K562 (cell line): Measurements from ENCODE around the gene VWA1. TPM values are rescaled to one million over a fixed set of nuclear protein-coding genes. Genes with fewer than 3 reads are reported as not detected.
A peak's percentile ranks its signal among the peaks of the same experiment; 100 is the strongest.

Experiments used
- BMI1 ChIP-seq: fragments of 150-350 bp; IDR thresholded peaks from 2 replicates; pipeline ENCODE4 v1.6.1; 2014; ENCODE audit warnings: low read length
- FUS ChIP-seq: fragments of 200-400 bp; formaldehyde crosslinking; optimal IDR thresholded peaks from 2 replicates; pipeline ENCODE3; 2017; ENCODE audit warnings: low read depth, low read length
- HDAC3 ChIP-seq: fragments of 450-650 bp; IDR thresholded peaks from 2 replicates; pipeline ENCODE4 v1.6.1; 2018; ENCODE audit warnings: borderline replicate concordance, mild to moderate bottlenecking, moderate library complexity; ENCODE audit not compliant: partially characterized antibody
- HMG20B ChIP-seq: fragments of 250-450 bp; sonication (Bioruptor Pico); IDR thresholded peaks from 2 replicates; pipeline ENCODE4 v1.5.0; 2021; ENCODE audit warnings: mild to moderate bottlenecking
- IRF9 ChIP-seq: fragments of 450-650 bp; IDR thresholded peaks from 2 replicates; pipeline ENCODE4 v1.6.1; 2016; ENCODE audit warnings: missing biosample characterization, missing genetic modification characterization
- KLF1 ChIP-seq: fragments of 450-650 bp; IDR thresholded peaks from 2 replicates; pipeline ENCODE4 v1.6.1; 2016; ENCODE audit warnings: missing genetic modification characterization, missing compliant biosample characterization
- RREB1 ChIP-seq: fragments of 250-450 bp; sonication (Bioruptor Pico); IDR thresholded peaks from 2 replicates; pipeline ENCODE4 v1.4.0; 2020
- THAP7 ChIP-seq: fragments of 250-450 bp; sonication (Bioruptor Pico); IDR thresholded peaks from 2 replicates; pipeline ENCODE4 v1.5.0; 2021
- ZBTB11 ChIP-seq, 3 experiments: fragments of 200-800 bp in 1 of 3; fragments of 250-450 bp in 1 of 3; fragments of 450-650 bp in 1 of 3; sonication (Bioruptor Pico) in 1 of 3; sonication (Bioruptor generic) in 1 of 3; formaldehyde crosslinking in 1 of 3; IDR thresholded peaks; 2 replicates each; pipeline versions ENCODE4 v1.6.1 to v1.8.0; 2016 to 2022; ENCODE audit warnings: mild to moderate bottlenecking in 2 of 3, missing genetic modification characterization in 2 of 3, missing compliant biosample characterization in 1 of 3, moderate library complexity in 1 of 3
- ZBTB12 ChIP-seq: fragments of 250-450 bp; sonication (Bioruptor Pico); IDR thresholded peaks from 2 replicates; pipeline ENCODE4 v1.4.0; 2020
- ZNF175 ChIP-seq: fragments of 200-800 bp; sonication (Bioruptor generic); IDR thresholded peaks from 2 replicates; pipeline ENCODE4 v1.6.1; 2016; ENCODE audit warnings: low read depth, mild to moderate bottlenecking, missing genetic modification characterization, missing compliant biosample characterization
- ZNF197 ChIP-seq: fragments of 200-800 bp; sonication (Bioruptor generic); IDR thresholded peaks from 2 replicates; pipeline ENCODE4 v1.6.1; 2016; ENCODE audit warnings: low read depth, missing genetic modification characterization, missing compliant biosample characterization
- ZNF354B ChIP-seq: fragments of 250-450 bp; sonication (Bioruptor Pico); IDR thresholded peaks from 2 replicates; pipeline ENCODE4 v1.4.0; 2020
- ZNF583 ChIP-seq: fragments of 250-450 bp; sonication (Bioruptor Pico); IDR thresholded peaks from 2 replicates; pipeline ENCODE4 v1.4.0; 2020
- polyA plus RNA-seq, 8 experiments: library from polyadenylated mRNA; depleted of rRNA in 4 of 8; stranded (reverse) in 5 of 8; unstranded in 3 of 8; fragments of >200 nt; fragmentation: Nextera tagmentation in 2 of 8; fragmentation: Illumina TruSeq in 1 of 8; extraction: Ambion mirVana in 2 of 8; extraction: Trizol in 1 of 8; gene quantifications; 2 replicates each; pipeline versions ENCODE4 v1.2.1 to v1.2.3, GENCODE V29; 2011 to 2014; ENCODE audit warnings: inconsistent platforms in 1 of 8, missing spikeins in 1 of 8
- total RNA-seq, 7 experiments: library from RNA; depleted of rRNA in 6 of 7; stranded (reverse); fragments of >200 nt in 6 of 7; fragmentation: Illumina TruSeq in 2 of 7; extraction: Trizol in 2 of 7; gene quantifications; 2 replicates each; pipeline versions ENCODE4 v1.2.1 to v1.2.3, GENCODE V29; 2011 to 2021; ENCODE audit warnings: low replicate concordance in 1 of 7

Gene VWA1
- total and polyA plus RNA-seq, 9 of the 15 experiments (the other 6 are each of a cell fraction or from before 2014, with no cell fraction given), result 0.01 to 6.4 (median 0.85) TPM

GRCh38 chr1:1422465-1423244, 12.8 kb upstream of the VWA1 start (continued):
- peak; percentile 79 for TF ChIP-seq KLF1 (tag)
- TF ChIP-seq BMI1, result peak; percentile 82
- TF ChIP-seq ZBTB12 (CRISPR knock-in tag), result peak; percentile 74
- TF ChIP-seq HDAC3, result no peak
- TF ChIP-seq FUS, result no peak
- TF ChIP-seq ZBTB11 (CRISPR knock-in tag; IDR thresholded peaks at IDR 0.05), result no peak
- TF ChIP-seq THAP7 (CRISPR knock-in tag), result no peak
- TF ChIP-seq HMG20B, result no peak
- peak; percentile 71 for TF ChIP-seq IRF9
- TF ChIP-seq RREB1 (CRISPR knock-in tag), result peak; percentile 63; the same call in 1 of the 2 replicates
- peak; percentile 97 for TF ChIP-seq ZNF583 (CRISPR knock-in tag)
- TF ChIP-seq ZNF354B (CRISPR knock-in tag), result 0 out of 2 replicates have a peak, but pooled peaks have one; percentile 76
- TF ChIP-seq ZNF197 (CRISPR knock-in tag), result 0 out of 2 replicates have a peak, but pooled peaks have one; percentile 73
- peak; percentile 89 for TF ChIP-seq ZNF175 (CRISPR knock-in tag)
